HG03095 (cell line): ENCODE data around the gene PCNX1.
"Not testable (repeated sequence)": the region's sequence is repeated elsewhere in the genome, so short reads cannot be mapped to it uniquely, and the experiment has no call there.

ENCODE experiments used
- ATAC-seq: cut with Tn5 transposase; IDR thresholded peaks from one replicate; pipeline ENCODE4 v1.9.1; 2021; ENCODE audit warnings: moderate library complexity; ENCODE audit not compliant: unreplicated experiment

The PCNX1 gene

DNA sequence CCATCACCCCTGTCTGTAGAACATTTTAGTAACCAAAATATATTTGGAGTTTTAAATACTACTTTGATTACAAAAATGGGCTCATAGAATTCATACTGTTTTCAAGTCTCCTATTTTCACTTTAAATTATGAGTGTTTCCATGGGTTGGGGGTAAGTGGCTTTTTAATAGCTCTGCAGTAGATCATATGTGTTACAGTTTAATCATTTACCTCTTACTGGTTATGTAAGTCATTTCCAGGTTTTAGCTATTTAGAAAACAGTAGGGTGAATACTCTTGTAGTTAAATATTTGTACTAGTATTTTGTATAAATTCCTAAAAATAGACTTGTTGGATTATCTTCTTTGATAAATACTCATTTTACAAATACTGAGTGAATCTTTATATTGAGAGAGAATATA is 8.2 kb downstream of the PCNX1 start:
- ATAC-seq, result no peak

DNA sequence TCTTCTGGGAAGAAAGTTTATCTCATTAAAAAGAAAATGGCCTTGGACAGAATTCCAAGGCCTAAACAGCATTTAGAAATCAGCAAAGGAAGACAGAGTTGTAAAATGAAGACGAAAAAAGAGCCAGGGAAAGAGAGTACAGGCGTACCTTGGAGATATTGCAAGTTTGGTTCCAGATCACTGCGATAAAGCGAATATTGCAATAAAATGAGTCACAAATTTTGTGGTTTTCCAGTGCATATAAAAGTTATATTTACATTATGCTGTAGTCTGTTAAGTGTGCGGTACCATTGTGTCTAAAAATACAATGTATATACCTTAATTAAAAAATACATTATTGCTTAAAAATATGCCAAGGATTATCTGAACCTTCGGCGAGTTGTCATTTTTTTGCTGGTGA is 9.0 kb downstream of the PCNX1 start:
- ATAC-seq, result no peak

DNA sequence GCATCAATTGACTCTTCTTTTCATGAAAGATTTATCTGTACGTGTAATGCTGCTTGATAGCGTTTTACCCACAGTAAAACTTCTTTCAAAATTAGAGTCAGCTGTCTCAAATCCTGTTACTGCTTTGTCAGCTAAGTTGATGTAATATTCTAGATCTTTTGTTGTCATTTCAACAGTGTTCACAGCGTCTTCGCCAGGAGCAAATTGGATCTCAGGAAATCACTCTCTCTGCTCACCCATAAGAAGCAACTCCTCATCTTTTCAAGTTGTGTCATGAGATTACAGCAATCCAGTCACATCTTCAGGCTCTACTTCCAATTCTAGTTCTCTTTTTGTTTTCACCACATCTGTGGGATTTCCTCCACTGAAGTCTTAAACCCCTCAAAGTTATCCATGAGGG is 9.5 kb downstream of the PCNX1 start:
- ATAC-seq, result no peak

DNA sequence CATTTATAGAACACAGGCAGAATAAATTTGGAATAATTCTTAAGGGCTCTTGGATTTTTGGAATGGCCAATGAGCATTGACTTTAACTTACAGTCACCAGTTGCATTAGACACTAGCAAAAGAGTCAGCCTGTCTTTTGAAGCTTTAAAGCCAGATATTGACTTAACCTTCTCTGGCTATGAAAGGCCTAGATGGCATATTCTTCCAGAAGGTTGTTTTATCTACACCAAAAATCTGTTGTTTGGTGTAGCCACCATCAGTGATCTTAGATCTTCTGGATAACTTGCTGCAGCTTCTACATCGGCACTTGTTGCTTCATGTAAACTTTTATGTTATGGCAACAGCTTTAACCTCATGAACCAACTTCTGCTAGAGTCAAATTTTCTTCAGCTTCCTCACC is 10.4 kb downstream of the PCNX1 start:
- ATAC-seq, result no peak

DNA sequence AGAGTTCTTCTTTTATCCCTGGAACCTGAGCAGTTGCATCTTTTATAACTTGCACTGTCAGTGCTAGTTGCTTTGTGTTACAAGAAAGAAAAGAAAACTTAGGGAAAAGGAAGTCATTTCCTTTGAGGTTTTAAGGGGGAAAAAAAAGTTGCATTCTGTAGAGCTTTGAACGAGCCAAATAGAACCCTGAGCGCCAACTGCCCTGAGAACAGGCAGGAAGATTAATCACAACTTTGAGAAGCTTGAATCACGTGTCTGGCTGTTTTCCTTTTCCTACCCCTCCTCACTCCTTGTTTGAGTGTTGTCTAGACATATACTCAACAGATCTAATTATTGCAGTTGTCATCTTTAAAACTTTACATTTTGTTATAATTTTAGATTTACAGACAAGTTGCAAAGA is 12.5 kb downstream of the PCNX1 start:
- ATAC-seq, result no peak

DNA sequence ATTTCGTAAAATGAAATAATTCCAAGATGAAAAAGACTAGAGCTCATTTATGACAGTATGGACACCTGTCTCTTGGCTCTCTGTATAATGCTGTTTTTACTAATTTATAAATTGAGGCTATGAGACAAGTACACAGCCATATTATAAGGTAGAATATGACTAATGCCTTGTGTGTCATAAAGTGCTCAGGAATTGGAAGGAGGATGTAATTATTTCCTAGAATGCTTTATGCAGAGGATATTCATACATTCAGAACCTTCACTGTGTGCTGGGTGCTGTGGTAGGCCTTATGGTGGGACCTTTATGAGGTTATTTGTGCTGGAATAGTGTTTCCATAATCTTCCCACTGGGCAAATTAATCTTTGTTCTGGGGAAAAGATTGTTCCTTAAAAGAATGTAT is 13.3 kb downstream of the PCNX1 start:
- ATAC-seq, result no peak

DNA sequence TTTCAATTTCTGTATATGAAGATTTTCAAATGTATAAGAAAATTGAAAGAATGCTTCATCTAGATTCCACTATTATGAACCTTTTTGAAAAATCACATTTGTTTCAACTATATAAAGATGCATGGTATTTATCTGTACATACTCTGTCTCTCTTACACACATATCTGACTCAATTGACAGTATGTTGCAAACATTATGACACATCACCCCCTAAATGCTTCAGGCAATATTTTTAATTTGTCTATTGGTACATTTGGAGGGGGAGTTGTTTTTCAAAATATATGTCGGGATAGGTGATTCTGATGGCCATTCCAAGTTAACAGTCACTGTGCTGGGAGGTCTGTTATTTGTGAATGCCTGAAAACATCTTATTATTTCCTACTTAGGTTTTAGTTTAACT is 14.4 kb downstream of the PCNX1 start:
- ATAC-seq, result no peak

DNA sequence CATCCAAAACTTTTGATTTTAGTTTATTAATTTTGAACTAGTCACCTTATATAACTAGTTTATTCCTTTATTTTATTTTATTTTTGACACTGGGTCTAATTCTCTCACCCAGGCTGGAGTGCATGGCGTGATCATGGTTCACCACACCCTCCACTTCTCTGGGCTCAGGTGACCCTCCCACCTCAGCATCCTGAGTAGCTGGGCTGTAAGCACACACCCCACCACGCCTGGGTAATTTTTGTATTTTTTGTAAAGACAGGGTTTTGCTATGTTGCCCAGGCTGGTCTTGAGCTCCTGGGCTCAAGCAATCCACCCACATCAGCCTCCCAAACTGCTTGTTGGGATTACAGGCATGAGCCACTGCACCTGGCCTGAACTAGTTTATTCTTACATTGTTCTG is 17.3 kb downstream of the PCNX1 start:
- no peak for ATAC-seq

DNA sequence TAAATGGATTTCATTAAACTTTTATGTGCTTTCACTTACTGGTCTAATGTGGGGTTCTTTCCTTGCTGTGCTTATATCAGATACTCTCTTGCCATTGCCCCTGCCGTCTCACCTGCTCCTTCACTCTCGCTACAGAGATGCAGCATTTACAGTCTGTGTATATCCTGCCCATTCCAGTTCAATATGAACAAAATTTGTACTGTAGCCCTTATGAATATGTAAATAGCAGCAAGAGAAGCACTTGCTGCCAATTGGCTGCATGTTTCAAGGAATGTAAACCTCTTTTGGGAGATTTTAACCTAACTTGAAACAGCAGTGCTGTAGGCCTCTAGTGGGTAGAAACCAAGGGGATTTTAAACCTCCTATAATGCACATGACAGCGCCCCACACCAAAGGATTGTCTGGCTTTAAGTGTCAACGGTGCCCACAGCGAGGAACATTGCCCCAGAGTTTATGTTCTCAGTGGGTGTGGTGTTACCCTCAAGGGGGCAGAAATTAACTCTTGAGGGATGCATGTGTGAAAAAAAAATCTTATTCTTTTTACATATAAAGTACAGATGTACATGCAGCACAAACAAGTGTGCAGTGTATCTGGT is 19.1 kb downstream of the PCNX1 start:
- ATAC-seq, result no peak

DNA sequence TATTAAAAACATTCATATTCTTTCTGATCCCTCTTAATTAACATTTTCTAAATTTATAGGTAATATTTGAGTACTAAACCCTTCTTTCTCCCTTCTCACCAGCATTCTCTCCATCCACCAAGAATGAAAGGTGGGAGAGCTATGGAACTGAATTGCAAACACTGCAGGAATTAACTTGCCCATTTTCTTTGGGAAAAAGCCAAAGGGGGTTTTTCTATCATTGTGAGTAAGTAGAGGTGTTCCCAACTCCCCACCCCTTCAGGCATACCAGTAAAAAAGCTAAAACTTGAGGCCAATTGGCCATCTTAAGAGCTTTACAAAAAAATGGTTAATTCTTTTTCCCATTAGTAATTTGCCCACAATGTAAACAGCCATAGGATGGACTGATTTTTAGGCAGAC is 23.7 kb downstream of the PCNX1 start:
- no peak for ATAC-seq

DNA sequence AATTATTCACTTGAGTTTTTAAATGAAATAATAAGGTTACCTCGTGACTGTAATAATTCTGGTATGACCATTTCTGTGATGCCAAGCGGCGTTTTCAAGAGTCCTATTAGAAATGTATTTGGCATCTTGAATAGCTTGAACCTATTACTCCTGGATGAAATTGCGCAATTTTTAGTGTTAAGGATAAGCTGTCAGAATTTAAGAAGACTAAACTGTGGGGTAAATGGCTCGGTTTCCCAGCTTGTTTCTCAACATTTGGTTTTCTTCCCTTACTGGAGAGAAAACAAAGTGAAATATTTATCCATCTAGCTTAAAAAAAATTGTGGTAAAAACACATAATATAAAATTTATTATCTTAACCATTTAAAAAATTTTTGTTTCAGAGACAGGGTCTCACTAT is 26.8 kb downstream of the PCNX1 start:
- ATAC-seq, result no peak

DNA sequence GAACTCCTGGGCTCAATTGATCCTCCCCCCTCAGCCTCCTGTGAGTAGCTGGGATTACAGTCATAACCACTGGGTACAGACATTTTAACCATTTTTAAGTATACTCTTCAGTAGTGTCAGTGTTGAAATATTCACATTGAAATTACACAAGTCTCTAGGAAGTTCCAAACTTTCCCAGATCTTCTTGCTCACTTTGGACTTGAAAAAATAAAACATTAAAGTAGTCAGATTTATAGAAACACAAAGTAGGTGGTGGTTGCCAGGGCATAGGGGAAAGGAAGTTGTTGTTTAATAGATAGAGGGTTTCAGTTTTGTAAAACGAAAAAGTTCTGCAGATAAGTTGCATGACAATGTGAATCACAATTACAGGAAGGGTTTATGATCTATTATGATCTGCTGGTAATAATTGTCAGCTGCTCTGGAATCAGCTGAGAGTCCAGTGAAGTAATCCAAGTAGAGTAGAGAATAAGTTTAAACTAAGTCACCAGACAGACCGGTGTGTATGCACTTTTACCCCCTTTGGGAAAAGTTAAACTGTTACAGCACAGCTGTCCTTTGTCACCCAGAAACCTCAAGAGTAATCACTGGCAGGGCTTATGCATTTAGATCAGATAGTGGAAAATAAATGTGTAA is 27.4 kb downstream of the PCNX1 start:
- ATAC-seq, result peak; percentile 59

DNA sequence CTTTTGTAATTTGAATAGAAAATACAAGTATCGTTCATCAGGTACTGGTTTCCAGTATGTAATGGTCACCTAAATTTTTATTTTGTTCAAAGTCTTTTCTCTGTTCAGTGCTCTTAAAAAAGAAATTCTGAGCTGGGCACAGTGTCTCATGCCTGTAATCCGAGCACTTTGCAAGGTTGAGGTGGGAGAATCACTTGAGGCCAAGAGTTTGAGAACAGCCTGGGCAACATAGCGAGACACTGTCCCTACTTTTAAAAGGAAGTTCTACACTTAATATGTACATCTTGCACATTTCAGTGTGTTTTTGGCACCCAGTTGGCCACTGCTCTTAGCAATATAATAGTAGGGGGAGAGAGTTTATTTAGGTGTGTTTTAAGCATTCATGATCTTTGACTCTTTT is 27.9 kb downstream of the PCNX1 start:
- ATAC-seq, result no peak

DNA sequence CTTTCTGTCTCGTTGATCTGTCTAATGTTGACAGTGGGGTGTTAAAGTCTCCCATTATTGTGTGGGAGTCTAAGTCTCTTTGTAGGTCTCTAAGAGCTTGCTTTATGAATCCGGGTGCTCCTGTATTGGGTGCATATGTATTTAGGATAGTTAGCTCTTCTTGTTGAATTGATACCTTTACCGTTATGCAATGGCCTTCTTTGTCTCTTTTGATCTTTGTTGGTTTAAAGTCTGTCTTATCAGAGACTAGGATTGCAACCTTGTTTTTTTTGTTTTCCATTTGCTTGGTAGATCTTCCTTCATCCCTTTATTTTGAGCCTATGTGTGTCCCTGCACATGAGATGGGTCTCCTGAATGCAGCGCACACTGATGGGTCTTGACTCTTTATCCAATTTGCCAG is 32.4 kb downstream of the PCNX1 start:
- ATAC-seq, result not testable (repeated sequence)

DNA sequence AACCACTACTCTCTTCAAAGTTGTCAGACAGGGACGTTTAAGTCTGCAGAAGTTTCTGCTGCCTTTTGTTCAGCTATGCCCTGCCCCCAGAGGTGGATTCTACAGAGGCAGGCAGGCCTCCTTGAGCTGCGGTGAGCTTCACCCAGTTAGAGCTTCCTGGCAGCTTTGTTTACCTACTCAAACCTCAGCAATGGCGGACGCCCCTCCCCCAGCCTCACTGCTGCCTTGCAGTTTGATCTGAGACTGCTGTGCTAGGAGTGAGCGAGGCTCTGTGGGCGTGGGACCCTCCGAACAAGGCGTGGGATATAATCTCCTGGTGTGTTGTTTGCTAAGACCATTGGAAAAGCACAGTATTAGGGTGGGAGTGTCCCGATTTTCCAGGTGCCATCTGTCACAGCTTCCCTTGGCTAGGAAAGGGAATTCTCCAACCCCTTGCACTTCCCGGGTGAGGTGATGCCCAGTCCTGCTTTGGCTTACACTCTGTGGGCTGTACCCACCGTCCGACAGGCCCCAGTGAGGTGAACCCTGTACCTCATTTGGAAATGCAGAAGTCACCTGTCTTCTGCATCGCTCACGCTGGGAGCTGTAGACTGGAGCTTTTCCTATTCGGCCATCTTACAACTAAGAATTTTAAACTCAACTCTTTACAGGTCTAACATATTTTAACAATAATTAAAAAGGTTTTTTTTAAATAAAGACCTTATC is 34.5 kb downstream of the PCNX1 start:
- ATAC-seq, result not testable (repeated sequence)

DNA sequence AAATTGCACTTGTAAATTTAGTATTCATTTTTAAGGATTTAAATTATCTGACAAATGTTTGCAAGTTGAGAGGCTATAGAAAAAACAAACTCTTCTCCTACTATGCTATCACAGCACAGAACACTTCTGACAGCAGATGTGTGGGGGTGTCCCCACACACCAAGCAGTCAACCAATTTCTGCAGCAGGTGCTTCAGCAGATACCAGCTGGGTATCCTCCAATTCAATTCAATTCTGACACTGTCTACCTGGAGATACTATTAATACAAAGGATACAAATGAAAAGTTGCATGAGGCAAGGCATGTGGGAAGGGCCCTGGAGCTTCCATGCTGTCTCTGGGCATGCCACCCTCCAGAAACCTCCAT is 35.1 kb downstream of the PCNX1 start:
- no peak for ATAC-seq

DNA sequence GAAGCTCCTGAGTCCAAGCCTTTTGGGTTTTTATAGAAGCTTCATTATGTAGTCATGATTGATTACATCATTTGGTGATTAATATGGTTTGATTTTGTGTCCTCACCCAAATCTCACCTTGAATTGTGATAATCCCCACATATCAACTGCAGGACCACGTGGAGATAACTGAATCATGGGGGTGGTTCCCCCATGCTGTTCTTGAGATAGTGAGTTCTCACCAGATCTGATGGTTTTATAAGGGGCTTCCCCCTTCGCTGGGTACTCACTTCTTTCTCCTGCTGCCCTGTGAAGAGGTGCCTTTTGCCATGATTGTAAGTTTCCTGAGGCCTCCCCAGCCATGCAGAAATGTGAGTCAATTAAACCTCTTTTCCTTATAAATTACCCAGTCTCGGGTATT is 35.5 kb downstream of the PCNX1 start:
- ATAC-seq, result not testable (repeated sequence)

DNA sequence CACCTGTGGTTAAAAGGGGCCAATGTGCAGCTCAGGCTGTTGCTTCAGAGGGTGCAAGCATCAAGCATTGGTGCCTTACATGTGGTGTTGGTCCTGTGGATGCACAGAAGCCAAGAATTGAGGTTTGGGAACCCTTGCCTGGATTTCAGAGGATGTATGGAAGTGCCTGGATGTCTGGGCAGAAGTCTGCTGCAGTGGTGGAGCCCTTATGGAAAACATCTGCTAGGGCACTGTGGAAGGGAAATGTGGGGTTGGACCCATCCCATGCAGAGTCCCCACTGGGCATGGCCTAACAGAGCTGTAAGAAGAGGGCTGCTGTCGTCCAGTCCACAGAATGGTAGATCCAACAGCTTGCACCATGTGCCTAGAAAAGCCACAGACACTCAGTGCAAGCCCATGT is 36.6 kb downstream of the PCNX1 start:
- ATAC-seq, result no peak

DNA sequence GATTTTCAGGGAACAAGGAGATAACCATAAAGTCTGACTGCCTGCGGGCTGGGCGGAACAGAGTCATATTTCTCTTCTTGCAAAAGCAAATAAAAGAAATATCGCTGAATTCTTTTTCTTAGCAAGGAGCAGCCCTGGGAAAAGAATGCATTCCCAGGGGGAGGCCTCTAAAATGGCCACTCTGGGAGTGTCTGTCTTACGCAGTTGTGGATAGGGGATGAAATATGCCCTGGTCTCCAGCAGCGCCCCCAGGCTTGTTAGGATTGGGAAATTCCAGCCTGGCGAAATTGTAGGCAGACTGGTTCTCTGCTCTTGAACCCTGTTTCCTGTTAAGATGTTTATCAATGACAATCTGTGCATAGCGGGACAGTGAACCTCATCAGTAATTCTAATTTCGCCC is 40.5 kb downstream of the PCNX1 start:
- ATAC-seq, result no peak

DNA sequence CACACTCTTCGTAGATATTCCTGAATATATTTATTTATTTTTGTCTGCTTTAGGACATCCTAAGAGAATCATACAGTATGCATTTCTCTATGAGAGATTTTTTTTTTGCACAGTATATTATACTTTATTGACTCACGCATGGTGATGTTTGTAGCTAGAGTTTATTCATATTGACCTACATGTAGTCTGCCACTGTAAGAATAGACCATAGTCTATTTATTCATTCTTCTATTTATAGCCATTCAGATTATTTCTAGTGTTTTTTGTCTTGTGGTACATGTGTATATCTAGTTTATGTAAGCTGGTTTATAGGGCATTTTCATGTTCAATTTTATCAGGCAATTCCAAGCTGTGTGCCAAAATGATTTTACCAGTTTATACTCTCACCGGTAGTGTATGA is 45.2 kb downstream of the PCNX1 start:
- ATAC-seq, result no peak

DNA sequence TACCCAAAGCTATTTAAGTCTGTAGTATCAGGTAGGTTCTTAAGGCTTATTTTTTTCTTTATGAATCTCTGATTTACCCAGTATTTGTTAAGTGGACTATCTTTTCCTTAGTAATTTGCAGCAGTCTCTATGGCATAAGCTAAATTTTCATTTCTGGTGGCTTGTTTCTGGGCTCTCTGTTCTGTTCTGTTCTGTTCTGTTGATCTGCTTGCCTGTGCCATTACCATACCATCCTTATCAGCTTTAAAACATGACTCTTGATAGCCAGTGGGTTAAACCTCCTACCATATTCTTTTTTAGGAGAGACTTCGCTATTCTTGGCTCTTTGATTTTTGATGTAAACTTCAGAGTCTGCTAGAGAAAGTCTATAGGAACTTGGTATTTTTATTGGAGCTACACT is 46.8 kb downstream of the PCNX1 start:
- ATAC-seq, result no peak

DNA sequence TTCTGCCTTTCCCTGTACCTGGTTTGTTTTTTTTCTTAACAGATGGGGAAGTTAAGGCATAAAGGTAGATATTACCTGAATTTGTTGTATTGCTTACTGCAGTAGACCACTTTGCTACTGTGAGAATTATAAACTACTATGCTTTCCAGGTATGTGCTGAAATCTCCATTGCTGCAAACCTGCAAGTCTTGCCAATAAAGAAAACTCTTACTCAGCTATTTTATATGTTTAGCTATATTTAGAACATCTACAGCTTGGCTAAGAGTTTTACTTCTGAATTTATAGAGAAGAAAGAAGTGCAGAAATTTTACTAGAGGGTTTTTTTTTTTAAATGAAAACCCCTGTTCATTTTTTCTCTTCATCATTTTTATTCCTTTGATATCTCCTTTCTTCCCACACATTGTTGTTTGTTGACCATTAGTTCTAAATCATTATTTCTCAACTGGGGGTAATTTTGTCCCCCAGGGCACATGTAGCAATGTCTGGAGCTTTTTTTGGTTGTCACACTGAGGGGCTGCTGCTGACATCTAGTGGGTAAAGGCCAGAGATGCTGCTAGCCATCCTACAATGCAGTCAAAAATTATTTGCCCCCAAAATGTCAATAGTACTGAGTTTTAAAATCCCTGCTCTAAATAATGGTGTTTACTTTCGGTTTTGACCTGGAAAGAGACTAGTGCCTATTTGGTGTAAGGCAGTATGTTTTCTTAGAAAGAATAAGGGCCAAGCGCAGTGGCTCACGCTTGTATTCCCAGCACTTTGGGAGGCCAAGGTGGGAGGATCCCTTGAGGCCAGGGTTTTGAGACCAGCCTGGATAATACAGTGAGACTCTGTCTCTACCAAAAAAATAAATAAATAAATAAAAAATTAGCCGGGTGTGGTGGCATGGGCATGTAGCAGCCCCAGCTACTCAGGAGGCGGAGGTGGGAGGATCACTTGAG is 48.6 kb downstream of the PCNX1 start:
- ATAC-seq, result no peak
